Neural cell (in vitro differentiated cells): ENCODE results near the gene RPUSD2. TPM values are rescaled to one million over a fixed set of nuclear protein-coding genes. Genes with fewer than 3 reads are reported as not detected.
A peak's percentile ranks its signal among the peaks of the same experiment; 100 is the strongest.

ENCODE experiments used
- H2AFZ ChIP-seq: fragments of 200-600, 300-800 bp; sonication (generic), shearing (Covaris generic); 2 replicates; pipeline ENCODE4 v1.6.0; 2014; ENCODE audit warnings: low read depth, mild to moderate bottlenecking, antibody characterized with exemption, low read length, moderate library complexity
- H3F3A ChIP-seq: fragments of 200-600 bp; shearing (Covaris generic); 2 replicates; pipeline ENCODE4 v1.6.1; 2016; ENCODE audit warnings: mild to moderate bottlenecking, moderate library complexity, mixed read lengths, antibody characterized with exemption, low read length; ENCODE audit not compliant: insufficient read depth, poor library complexity, severe bottlenecking
- H3K27ac ChIP-seq: fragments of 200-600, 300-800 bp; sonication (generic), shearing (Covaris generic); 2 replicates; pipeline ENCODE4 v1.5.1; 2014; ENCODE audit warnings: mild to moderate bottlenecking, low read length, moderate library complexity
- H3K27me3 ChIP-seq: fragments of 300-800, 200-600 bp; sonication (generic), shearing (Covaris generic); 2 replicates; pipeline ENCODE4 v1.6.0; 2014; ENCODE audit warnings: mild to moderate bottlenecking, low read depth, low read length, moderate library complexity; ENCODE audit not compliant: insufficient read depth
- H3K36me3 ChIP-seq: fragments of 300-800, 200-600 bp; sonication (generic), shearing (Covaris generic); 2 replicates; pipeline ENCODE4 v1.5.1; 2014; ENCODE audit warnings: mild to moderate bottlenecking, antibody characterized with exemption, low read length, moderate library complexity; ENCODE audit not compliant: insufficient read depth
- H3K4me2 ChIP-seq: fragments of 300-800, 200-600 bp; sonication (generic), shearing (Covaris generic); 2 replicates; pipeline ENCODE4 v1.6.0; 2014; ENCODE audit warnings: mild to moderate bottlenecking, low read length
- H3K4me3 ChIP-seq: fragments of 300-800, 200-600 bp; sonication (generic), shearing (Covaris generic); 2 replicates; pipeline ENCODE4 v1.5.1; 2014; ENCODE audit warnings: mild to moderate bottlenecking, low read length, moderate library complexity
- H3K79me2 ChIP-seq: fragments of 200-600 bp; shearing (Covaris generic); replicated peaks from 2 replicates; pipeline ENCODE4 v1.6.0; 2014; ENCODE audit warnings: mild to moderate bottlenecking, low read length, moderate library complexity; ENCODE audit not compliant: insufficient read depth
- H3K9ac ChIP-seq: fragments of 300-800, 200-600 bp; sonication (generic), shearing (Covaris generic); 2 replicates; pipeline ENCODE4 v1.6.1; 2016; ENCODE audit warnings: mild to moderate bottlenecking, low read length, mixed read lengths
- H3K9me2 ChIP-seq: fragments of 200-600 bp; shearing (Covaris generic); 2 replicates; pipeline ENCODE4 v1.6.1; 2016; ENCODE audit warnings: mild to moderate bottlenecking, low read length, mixed read lengths; ENCODE audit not compliant: insufficient read depth
- H3K9me3 ChIP-seq: fragments of 200-600, 300-800 bp; sonication (generic), shearing (Covaris generic); 2 replicates; pipeline ENCODE4 v1.6.1; 2016; ENCODE audit warnings: mild to moderate bottlenecking, mixed run types, low read length, moderate library complexity, mixed read lengths
- H4K20me1 ChIP-seq: fragments of 200-600 bp; shearing (Covaris generic); 2 replicates; pipeline ENCODE4 v1.6.1; 2016; ENCODE audit warnings: mild to moderate bottlenecking, mixed run types; ENCODE audit not compliant: insufficient read depth
- EP300 ChIP-seq: fragments of 450-650 bp; conservative IDR thresholded peaks from 2 replicates; pipeline ENCODE4 v1.6.1; 2014; ENCODE audit warnings: antibody characterized with exemption, mild to moderate bottlenecking, moderate library complexity; ENCODE audit not compliant: poor library complexity, severe bottlenecking
- EZH2 ChIP-seq: fragments of 200-600, 300-800 bp; shearing (Covaris generic), sonication (generic); IDR thresholded peaks from 2 replicates; pipeline ENCODE4 v1.6.1; 2014; ENCODE audit warnings: antibody characterized with exemption, low read length, borderline replicate concordance, mild to moderate bottlenecking; ENCODE audit not compliant: insufficient read depth, poor library complexity, severe bottlenecking
- RAD21 ChIP-seq: fragments of 450-650 bp; conservative IDR thresholded peaks from 2 replicates; pipeline ENCODE4 v1.6.1; 2014; ENCODE audit warnings: antibody characterized with exemption, mild to moderate bottlenecking, moderate library complexity
- SMC3 ChIP-seq: fragments of 450-650 bp; conservative IDR thresholded peaks from 2 replicates; pipeline ENCODE4 v1.6.1; 2014; ENCODE audit warnings: antibody characterized with exemption, mild to moderate bottlenecking, moderate library complexity; ENCODE audit not compliant: poor library complexity
- TAF1 ChIP-seq: IDR thresholded peaks from 2 replicates; pipeline ENCODE4 v1.6.1; 2012; ENCODE audit warnings: low read depth
- polyA plus RNA-seq: library from polyadenylated mRNA; depleted of rRNA; stranded (reverse); fragments of >200 nt; gene quantifications from 2 replicates; pipeline ENCODE4 v1.2.3, GENCODE V29; 2014
- TF ChIP-seq, protein P1 (sequence below): IDR thresholded peaks from 2 replicates; pipeline ENCODE4 v1.6.1; 2012; ENCODE audit warnings: borderline replicate concordance

The RPUSD2 gene
- polyA plus RNA-seq, 1 donor from 2014 or later = 13.2 TPM

DNA sequence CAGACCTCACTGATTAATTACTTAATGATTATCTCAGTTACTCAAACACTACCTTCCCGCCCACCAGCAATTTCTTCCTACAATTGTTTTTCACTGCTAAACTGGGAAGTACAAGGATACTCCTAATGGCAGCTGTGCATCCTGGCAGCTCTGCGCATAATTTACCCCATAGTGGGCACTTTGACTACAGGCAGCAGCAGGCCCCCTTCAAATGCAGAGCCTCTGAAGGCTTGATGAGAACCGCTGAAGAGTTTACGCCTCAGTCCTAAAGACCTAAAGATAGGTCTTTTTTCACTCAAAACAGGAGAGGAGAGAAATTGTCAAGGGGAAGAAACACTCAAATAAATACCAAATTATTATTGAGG is 15.0 kb upstream of the RPUSD2 start:
- no peaks in the 10 kb centered on the region for H4K20me1 ChIP-seq
- H3K4me2 ChIP-seq = no peak overlapping the region
- no peak overlapping the region for H3K9ac ChIP-seq
- H3F3A ChIP-seq = peaks cover 4% of the 10 kb centered on the region
- H3K36me3 ChIP-seq = no peaks in the 10 kb centered on the region
- H3K9me2 ChIP-seq = no peaks in the 10 kb centered on the region
- H3K4me3 ChIP-seq = peak overlapping the region; percentile 11
- no peak for TF ChIP-seq RAD21
- TF ChIP-seq, protein P1, sequence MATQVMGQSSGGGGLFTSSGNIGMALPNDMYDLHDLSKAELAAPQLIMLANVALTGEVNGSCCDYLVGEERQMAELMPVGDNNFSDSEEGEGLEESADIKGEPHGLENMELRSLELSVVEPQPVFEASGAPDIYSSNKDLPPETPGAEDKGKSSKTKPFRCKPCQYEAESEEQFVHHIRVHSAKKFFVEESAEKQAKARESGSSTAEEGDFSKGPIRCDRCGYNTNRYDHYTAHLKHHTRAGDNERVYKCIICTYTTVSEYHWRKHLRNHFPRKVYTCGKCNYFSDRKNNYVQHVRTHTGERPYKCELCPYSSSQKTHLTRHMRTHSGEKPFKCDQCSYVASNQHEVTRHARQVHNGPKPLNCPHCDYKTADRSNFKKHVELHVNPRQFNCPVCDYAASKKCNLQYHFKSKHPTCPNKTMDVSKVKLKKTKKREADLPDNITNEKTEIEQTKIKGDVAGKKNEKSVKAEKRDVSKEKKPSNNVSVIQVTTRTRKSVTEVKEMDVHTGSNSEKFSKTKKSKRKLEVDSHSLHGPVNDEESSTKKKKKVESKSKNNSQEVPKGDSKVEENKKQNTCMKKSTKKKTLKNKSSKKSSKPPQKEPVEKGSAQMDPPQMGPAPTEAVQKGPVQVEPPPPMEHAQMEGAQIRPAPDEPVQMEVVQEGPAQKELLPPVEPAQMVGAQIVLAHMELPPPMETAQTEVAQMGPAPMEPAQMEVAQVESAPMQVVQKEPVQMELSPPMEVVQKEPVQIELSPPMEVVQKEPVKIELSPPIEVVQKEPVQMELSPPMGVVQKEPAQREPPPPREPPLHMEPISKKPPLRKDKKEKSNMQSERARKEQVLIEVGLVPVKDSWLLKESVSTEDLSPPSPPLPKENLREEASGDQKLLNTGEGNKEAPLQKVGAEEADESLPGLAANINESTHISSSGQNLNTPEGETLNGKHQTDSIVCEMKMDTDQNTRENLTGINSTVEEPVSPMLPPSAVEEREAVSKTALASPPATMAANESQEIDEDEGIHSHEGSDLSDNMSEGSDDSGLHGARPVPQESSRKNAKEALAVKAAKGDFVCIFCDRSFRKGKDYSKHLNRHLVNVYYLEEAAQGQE = peak; percentile 43
- no peaks in the 10 kb centered on the region for H3K27me3 ChIP-seq
- no peak overlapping the region for H2AFZ ChIP-seq
- no peaks in the 10 kb centered on the region for H3K79me2 ChIP-seq
- H3K27ac ChIP-seq = peak overlapping the region; percentile 23
- H3K9me3 ChIP-seq = no peaks in the 10 kb centered on the region

DNA sequence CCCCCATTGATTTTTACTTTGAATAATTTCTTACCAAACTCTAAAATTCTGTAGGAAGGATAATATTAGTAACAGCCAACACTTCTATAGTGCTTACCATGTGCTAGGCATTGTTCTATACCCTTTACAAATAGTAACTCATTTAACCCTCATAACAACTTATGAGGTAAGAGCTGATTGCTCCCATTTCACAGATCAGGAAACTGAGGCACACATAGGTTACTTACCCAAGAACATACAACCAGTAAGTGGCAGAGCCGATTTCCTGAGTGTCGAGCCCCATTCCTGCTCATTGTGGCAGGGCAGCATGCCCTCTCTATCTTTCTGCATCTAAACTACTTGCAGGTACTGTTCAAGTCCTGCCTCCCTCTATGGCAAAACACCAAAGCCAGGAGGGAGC is 13.2 kb upstream of the RPUSD2 start:
- Histone ChIP-seq H3K27me3 (no peaks in the 10 kb centered on the region), H3K9me2 (no peaks in the 10 kb centered on the region), H4K20me1 (no peaks in the 10 kb centered on the region), H3K9me3 (no peaks in the 10 kb centered on the region), H3K27ac (no peak overlapping the region), H2AFZ (no peak overlapping the region), H3K4me3 (no peak overlapping the region), H3K9ac (no peak overlapping the region), H3F3A (peaks cover 4% of the 10 kb centered on the region), H3K79me2 (no peaks in the 10 kb centered on the region), H3K36me3 (no peaks in the 10 kb centered on the region), H3K4me2 (no peak overlapping the region)
- TF ChIP-seq EP300 (no peak), SMC3 (no peak), RAD21 (no peak), EZH2 (no peak), TAF1 (no peak)
- TF ChIP-seq, protein P1 = no peak
